ENCODE data around the gene HERC4.
"Not testable (repeated sequence)": the region's sequence is repeated elsewhere in the genome, so short reads cannot be mapped to it uniquely, and the experiment has no call there.

Gene HERC4

GRCh38 chr10:68090586-68090985 lies 15.5 kb upstream of the HERC4 start:
- no peak for DNase-seq

DNA sequence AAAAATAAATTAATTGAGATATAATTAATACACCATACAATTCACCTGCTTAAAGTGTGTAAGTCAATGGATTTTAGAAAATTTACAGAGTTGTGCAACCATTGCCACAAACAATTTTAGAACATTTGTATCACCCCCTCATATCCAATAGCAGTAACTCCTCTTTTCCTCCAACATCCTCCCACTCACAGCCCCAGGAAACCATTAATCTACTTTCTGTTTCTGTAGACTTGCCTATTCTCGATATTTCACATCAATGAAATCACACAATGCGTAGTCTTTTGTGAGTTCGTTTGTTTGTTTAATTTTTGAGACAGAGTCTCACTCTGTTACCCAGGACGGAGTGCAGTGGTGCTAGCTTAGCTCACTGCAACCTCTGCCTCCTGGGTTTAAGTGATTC lies 13.7 kb upstream of the HERC4 start:
- DNase-seq: no peak

DNA sequence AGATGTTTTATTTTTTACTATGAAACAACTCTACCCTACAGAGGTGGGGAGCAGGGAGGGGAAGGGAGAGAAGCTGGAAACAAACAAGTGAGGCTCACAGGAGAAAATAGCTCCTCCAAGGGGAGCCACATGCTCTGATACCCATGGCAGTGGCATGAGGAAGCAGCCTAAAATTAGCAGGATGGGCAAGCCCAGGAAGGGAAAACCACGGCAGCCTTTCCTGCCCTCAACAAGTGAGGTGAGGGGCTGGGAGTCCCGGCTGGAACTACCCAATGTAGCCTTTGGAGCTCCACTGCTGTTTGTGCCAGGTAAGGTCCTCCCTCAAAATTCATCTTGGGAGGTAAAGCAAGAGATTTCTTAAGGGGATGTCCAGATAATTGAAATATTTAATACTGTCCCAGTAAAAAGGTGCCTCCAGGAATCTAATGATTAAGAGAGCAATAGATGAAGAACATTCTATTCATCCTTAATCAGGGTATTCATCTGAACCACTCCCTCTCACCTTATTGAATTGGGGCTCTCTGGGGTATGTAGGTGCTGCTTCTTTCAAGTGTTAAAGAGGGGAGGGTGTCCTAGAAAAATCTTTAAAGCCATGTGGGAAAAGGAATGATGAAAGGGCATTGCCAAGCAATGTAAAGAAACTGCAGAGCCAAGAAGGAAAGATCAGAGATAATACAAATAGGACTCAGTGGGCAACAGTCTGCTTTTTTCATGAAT lies 12.8 kb upstream of the HERC4 start:
- DNase-seq: no peak

DNA sequence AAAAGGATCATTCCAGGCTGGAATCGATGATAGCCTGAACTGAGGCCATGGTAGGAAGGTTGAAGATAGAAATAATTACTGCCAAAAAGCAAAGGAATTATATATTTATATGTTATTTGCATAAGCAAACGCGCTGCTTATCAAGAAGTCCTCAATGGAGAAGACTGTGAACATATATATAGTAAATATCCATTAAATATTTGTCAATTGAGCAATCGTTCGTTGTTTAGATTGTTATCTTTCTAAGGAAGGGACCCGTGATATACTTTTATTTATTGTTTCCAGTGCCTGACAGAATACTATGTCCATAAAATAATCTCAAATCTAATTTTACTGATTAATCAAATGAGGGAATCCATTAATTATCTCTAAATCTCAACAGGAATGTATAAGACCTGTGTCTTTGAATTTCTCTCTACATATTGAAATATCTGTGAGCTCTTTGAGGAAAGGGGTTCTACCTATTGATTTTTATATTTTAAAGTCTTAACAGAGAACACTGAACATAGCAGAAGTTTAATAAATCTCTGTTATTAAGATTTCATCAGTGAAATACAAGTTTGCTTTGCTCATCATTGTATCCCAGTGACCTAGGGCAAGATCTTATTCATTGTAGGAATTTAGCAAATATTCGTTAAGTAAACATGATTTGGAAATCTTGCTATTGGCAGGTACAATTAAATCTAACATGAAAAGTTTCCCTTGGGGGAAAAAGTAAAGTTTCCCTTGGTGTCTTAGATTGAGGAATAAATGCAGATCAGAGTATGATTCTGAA lies 12.0 kb upstream of the HERC4 start:
- no peak for DNase-seq

DNA sequence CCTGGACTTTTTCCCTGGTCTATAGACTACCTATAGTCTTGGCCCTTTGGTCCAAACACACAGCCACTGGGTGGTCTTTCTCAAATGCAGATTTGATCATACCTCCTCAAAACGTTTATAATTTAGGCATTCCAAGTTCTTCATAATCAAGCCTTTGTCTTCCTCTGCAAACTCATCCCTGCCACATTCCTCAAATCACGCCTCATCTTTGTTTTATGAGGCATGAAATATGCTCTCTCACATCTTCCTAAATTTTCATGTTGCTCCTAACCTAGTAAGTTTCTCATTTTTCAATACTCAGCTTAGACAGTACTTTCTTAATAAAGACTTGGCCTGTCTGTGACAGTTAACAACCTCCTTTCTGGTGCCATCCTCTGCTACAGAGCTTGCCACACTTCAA lies 10.9 kb upstream of the HERC4 start:
- no peak for DNase-seq

DNA sequence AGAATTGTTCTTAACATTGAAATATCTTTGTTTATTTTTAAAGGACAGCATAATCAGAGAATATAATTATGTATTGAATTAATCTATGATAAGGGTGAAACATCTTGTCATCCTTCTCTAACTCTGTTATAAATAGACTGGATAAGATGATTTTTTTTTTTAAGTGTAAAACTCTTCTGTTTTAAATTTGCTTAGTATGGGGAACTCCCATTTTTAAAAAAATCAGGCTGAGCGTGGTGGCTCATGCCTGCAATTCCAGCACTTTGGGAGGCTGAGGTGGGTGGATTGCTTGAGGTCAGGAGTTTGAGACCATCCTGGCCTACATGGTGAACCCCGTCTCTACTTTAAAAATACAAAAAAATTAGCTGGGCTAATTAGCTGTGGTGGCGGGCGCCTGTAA lies 9.4 kb upstream of the HERC4 start:
- DNase-seq: no peak

DNA sequence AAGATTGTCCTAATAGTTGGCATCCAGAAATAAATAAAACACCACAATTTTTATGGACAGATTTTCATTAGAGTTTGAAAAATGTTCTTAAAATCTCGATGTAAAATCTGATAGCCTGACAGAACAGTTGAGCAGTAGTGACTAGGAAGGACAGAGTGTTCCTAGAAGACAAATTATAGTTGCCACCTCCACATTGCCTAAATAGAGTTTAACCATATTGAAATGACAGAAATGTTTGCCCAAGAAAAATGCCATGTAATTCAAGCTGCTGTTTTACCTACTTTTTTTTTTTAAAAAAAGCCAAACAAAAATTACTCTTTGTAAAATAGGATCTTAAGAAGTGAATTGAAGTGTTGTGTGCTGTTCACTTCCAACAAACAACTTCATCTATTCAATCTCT lies 8.9 kb upstream of the HERC4 start:
- DNase-seq: no peak

DNA sequence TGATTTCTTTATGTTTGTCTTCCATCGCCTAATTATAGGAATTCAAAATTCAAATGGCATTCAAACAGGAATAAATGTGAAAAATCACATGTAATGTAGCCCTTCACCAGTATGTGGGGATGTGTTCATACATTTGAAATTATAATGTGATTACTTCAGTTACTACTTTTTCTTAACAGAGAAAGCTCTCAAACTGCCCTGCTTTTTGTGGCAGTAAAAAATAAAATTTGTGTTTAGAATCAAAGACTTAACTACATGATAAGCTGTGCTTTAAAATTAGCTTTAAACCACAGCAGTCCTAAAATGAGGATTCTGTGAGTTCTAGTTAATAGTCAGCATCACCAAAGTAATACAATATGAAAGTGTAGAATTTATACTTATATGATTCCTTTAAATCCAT lies 7.8 kb upstream of the HERC4 start:
- DNase-seq: no peak

- no peak for DNase-seq
Observed at GRCh38 chr10:68081916-68082315, 6.8 kb upstream of the HERC4 start.

GRCh38 chr10:68080853-68081431 lies 5.9 kb upstream of the HERC4 start:
- DNase-seq: no peak

GRCh38 chr10:68079434-68079833 lies 4.4 kb upstream of the HERC4 start:
- DNase-seq: no peak

GRCh38 chr10:68077026-68077425 lies 1.9 kb upstream of the HERC4 start:
- no peak for DNase-seq

DNA sequence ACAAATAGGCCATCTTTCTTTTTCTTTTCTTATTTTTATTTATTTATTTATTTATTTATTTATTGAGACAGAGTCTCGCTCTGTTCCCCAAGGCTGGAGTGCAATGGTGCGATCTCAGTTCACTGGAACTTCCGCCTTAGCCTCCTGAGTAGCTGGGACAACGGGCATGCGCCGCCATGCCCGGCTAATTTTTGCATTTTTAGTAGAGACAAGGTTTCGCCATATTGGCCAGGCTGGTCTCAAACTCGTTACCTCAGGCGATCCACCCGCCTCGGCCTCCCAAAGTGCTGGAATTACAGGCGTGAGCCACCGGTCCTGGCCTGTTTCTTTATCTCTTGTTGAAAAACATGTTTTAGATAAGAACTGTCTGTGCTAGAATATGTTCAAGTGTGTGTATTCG lies 998 bp upstream of the HERC4 start:
- DNase-seq: not testable (repeated sequence)

- DNase-seq: no peak
Observed at GRCh38 chr10:68075550-68076004, 494 bp upstream of the HERC4 start.

- no peak for DNase-seq
Observed at GRCh38 chr10:68074031-68074774, 880 bp downstream of the HERC4 start.

GRCh38 chr10:68073631-68074030 lies 1.5 kb downstream of the HERC4 start:
- no peak for DNase-seq

DNA sequence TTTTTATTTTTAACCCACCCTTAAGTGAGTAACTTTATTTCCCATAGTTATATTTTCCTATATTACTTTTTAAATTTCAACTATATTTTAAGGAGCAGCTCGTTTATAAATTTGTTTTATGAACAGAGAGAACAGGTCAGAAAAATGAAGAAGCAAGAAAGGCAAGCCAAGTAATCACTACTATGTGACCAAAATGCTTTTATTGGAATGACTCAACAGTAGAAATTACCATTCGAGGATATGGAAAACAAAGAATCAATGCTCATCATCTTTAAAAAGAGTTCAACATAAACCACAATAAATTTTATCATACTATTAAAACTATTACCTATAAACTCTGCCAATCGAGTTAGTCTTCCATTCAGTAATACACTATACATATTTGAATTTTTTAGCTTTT lies 7.6 kb downstream of the HERC4 start:
- no peak for DNase-seq

- DNase-seq: no peak
Observed at GRCh38 chr10:68067029-68067428, 8.1 kb downstream of the HERC4 start.

DNA sequence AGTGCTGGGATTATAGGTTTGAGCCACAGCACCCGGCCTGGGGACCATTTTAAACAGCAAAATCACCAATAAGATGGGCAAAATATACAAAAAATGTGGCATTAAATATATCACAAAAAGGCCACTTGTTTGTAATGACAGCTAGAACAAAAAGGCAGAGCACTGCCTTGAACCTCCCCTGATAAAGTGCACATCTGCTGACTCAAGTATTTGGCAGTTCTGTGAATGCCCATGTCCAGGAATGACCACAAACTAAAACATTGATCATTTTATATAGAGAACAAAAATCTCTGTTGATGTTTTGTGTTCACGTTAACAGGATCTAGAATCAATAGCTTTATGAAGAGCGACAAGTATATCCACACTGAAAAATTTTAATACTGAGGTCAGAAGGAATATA lies 21.5 kb downstream of the HERC4 start:
- no peak for DNase-seq

DNA sequence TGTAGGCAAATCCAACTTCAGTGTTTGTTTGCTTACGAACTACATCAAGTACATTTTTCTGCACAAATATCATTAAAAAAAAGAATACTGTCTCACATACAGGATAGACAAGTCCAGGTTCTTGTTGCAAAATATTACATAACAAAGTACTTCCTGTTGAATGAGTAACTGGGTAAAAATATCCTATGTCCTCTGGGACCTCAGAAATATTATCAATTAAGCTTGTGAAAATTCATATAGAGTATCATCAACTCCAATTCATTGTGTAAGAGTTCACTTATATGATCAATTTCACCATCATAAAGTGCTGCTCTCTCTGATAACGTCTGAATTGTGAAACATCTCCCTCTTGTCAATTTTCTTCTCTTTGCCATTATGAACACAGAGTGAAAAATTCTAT lies 22.6 kb downstream of the HERC4 start:
- no peak for DNase-seq

DNA sequence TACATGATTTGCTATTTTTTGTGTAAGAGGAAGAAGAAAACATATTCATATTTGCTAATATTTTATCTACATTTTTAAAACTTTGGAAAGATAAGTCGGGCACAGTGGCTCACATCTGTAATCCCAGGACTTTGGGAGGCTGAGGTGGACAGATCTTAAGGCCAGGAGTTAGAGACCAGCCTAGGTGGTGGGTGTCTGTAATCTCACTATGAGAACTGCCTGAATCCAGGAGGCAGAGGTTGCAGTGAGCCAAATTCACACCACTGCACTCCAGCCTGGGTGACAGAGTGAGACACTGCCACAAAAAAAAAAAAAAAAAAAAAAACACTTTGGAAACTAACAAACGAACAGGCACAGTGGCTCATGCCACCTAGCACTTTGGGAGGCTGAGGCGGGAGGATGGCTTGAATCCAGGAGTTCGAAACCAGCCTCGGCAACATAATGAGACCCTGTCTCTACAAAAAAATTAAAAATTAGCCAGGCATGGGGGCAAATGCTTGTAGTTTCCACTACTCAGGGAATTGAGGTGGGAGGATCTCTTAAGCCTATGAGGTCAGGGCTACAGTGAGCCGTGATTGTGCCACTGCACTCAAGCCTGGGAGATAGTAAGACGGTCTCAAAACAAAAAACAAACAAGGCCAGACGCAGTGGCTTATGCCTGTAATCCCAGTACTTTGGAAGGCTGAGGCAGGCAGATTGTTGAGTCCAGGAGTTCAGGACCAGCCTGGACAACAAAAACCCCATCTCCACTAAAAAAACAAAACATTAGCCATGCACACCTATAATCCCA lies 25.6 kb downstream of the HERC4 start:
- DNase-seq: no peak

DNA sequence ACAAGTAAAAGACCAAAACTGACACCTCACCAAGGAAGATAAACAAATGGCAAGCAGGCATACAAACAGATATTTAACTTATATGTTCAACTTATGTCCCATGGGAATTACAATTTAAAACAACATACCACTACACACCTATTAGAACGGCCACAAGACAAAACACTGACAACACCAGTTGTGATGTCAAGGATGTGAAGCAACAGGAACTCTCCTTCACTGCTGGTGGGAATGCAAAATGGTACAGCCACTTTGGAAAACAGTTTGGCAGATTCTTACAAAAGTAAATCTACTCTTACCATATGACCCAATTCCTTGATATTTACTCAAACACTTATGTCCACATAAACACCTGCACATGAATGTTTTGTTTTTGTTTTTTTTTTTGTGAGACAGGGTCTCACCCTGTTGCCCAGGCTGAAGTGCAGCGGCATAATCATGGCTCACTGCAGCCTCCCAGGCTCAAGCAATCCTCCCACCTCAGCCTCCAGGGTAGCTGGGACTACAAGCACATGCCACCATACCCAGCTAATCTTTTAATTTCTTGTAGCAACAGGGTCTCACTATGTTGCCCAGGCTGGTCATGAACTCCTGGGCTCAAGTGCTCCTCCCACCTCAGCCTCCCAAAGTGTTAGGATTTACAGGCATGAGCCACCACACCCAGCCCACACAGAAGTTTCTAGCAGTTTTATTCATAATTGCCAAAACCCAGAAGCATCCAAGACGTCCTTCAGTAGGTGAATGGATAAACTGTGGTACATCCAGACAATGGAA lies 27.3 kb downstream of the HERC4 start:
- DNase-seq: no peak

Data from stimulated activated CD8-positive, alpha-beta memory T cell treated with anti-CD3 and anti-CD28 coated beads, Interleukin-4, amount 100 ng/mL, for 48 hours (primary cell).